Measurements from ENCODE around the gene GFOD2.

The GFOD2 gene

GRCh38 chr16:67658849-67659674, 60.1 kb downstream of the GFOD2 start:
- Mint-ChIP-seq H3K27me3 (no peaks in the 10 kb centered on the region), H3K27ac (peak overlapping the region; percentile 94), H3K36me3 (peaks cover 11% of the 10 kb centered on the region), H3K4me1 (peaks cover 21% of the 10 kb centered on the region), H3K4me3 (peak overlapping the region; percentile 94), H3K9me3 (no peaks in the 10 kb centered on the region)
- ATAC-seq (ENCODE audit: low read depth) = no peak
- no peak for DNase-seq (ENCODE audit: low spot score in 2 of 2)

- H3K27ac Mint-ChIP-seq = no peak overlapping the region
- peaks cover 20% of the 10 kb centered on the region for H3K4me1 Mint-ChIP-seq
- peak overlapping the region; percentile 46 for H3K4me3 Mint-ChIP-seq
- no peak for DNase-seq (ENCODE audit: low spot score in 2 of 2)
- H3K27me3 Mint-ChIP-seq = no peaks in the 10 kb centered on the region
- no peaks in the 10 kb centered on the region for H3K9me3 Mint-ChIP-seq
- ATAC-seq (ENCODE audit: low read depth) = no peak
- peaks cover 12% of the 10 kb centered on the region for H3K36me3 Mint-ChIP-seq
These were observed 61.2 kb downstream of the GFOD2 start for GRCh38 chr16:67657751-67658518.

- ATAC-seq (ENCODE audit: low read depth) (no peak), DNase-seq (ENCODE audit: low spot score in 2 of 2) (no peak)
- Mint-ChIP-seq H3K4me1 (peaks cover 20% of the 10 kb centered on the region), H3K9me3 (no peaks in the 10 kb centered on the region), H3K4me3 (no peak overlapping the region), H3K27me3 (no peaks in the 10 kb centered on the region), H3K27ac (no peak overlapping the region), H3K36me3 (peaks cover 13% of the 10 kb centered on the region)
These were observed 62.0 kb downstream of the GFOD2 start for GRCh38 chr16:67657017-67657608.

- peaks cover 14% of the 10 kb centered on the region for H3K36me3 Mint-ChIP-seq
- no peak overlapping the region for H3K4me3 Mint-ChIP-seq
- H3K27ac Mint-ChIP-seq = no peak overlapping the region
- H3K4me1 Mint-ChIP-seq = peaks cover 18% of the 10 kb centered on the region
- no peaks in the 10 kb centered on the region for H3K27me3 Mint-ChIP-seq
- no peaks in the 10 kb centered on the region for H3K9me3 Mint-ChIP-seq
- no peak for DNase-seq (ENCODE audit: low spot score in 2 of 2)
- ATAC-seq (ENCODE audit: low read depth) = no peak
These were observed 62.6 kb downstream of the GFOD2 start for GRCh38 chr16:67656344-67657016.

- H3K4me3 Mint-ChIP-seq = no peak overlapping the region
- peaks cover 18% of the 10 kb centered on the region for H3K4me1 Mint-ChIP-seq
- H3K36me3 Mint-ChIP-seq = peaks cover 20% of the 10 kb centered on the region
- no peaks in the 10 kb centered on the region for H3K9me3 Mint-ChIP-seq
- H3K27me3 Mint-ChIP-seq = no peaks in the 10 kb centered on the region
- DNase-seq (ENCODE audit: low spot score in 2 of 2) (no peak), ATAC-seq (ENCODE audit: low read depth) (no peak)
- H3K27ac Mint-ChIP-seq = peak overlapping the region; percentile 29
These were observed 63.8 kb downstream of the GFOD2 start for GRCh38 chr16:67655363-67655762.

- Mint-ChIP-seq H3K9me3 (no peaks in the 10 kb centered on the region), H3K36me3 (peaks cover 22% of the 10 kb centered on the region), H3K27ac (no peak overlapping the region), H3K4me3 (no peak overlapping the region), H3K27me3 (no peaks in the 10 kb centered on the region), H3K4me1 (peaks cover 17% of the 10 kb centered on the region)
- ATAC-seq (ENCODE audit: low read depth) = no peak
- DNase-seq (ENCODE audit: low spot score in 2 of 2) = no peak
These were observed 64.7 kb downstream of the GFOD2 start for GRCh38 chr16:67654403-67654911.

GRCh38 chr16:67653789-67654402, 65.2 kb downstream of the GFOD2 start:
- no peak overlapping the region for H3K27ac Mint-ChIP-seq
- H3K27me3 Mint-ChIP-seq = no peaks in the 10 kb centered on the region
- no peak for DNase-seq (ENCODE audit: low spot score in 2 of 2)
- peaks cover 13% of the 10 kb centered on the region for H3K4me1 Mint-ChIP-seq
- ATAC-seq (ENCODE audit: low read depth) = no peak
- no peak overlapping the region for H3K4me3 Mint-ChIP-seq
- peaks cover 22% of the 10 kb centered on the region for H3K36me3 Mint-ChIP-seq
- H3K9me3 Mint-ChIP-seq = no peaks in the 10 kb centered on the region

GRCh38 chr16:67653128-67653788, 65.9 kb downstream of the GFOD2 start:
- DNase-seq (ENCODE audit: low spot score in 2 of 2) = no peak
- H3K27me3 Mint-ChIP-seq = no peaks in the 10 kb centered on the region
- no peaks in the 10 kb centered on the region for H3K9me3 Mint-ChIP-seq

GRCh38 chr16:67652578-67653127, 66.5 kb downstream of the GFOD2 start:
- Mint-ChIP-seq H3K27ac (no peak overlapping the region), H3K36me3 (peaks cover 23% of the 10 kb centered on the region), H3K27me3 (no peaks in the 10 kb centered on the region), H3K4me3 (no peak overlapping the region), H3K4me1 (peaks cover 9% of the 10 kb centered on the region), H3K9me3 (no peaks in the 10 kb centered on the region)
- ATAC-seq (ENCODE audit: low read depth) (no peak), DNase-seq (ENCODE audit: low spot score in 2 of 2) (no peak)

More at GRCh38 chr16:67653128-67653788, 65.9 kb downstream of the GFOD2 start:
- H3K4me1 Mint-ChIP-seq = peaks cover 9% of the 10 kb centered on the region
- no peak overlapping the region for H3K27ac Mint-ChIP-seq
- H3K4me3 Mint-ChIP-seq = no peak overlapping the region
- ATAC-seq (ENCODE audit: low read depth) = no peak
- peaks cover 27% of the 10 kb centered on the region for H3K36me3 Mint-ChIP-seq

GRCh38 chr16:67651847-67652246, 67.3 kb downstream of the GFOD2 start:
- Mint-ChIP-seq H3K27me3 (no peaks in the 10 kb centered on the region), H3K9me3 (no peaks in the 10 kb centered on the region), H3K4me3 (no peak overlapping the region), H3K36me3 (peaks cover 23% of the 10 kb centered on the region), H3K27ac (peak overlapping the region; percentile 47), H3K4me1 (peaks cover 9% of the 10 kb centered on the region)
- DNase-seq (ENCODE audit: low spot score in 2 of 2) (no peak), ATAC-seq (ENCODE audit: low read depth) (no peak)

GRCh38 chr16:67651039-67651438, 68.1 kb downstream of the GFOD2 start:
- Mint-ChIP-seq H3K36me3 (peaks cover 21% of the 10 kb centered on the region), H3K9me3 (no peaks in the 10 kb centered on the region), H3K4me1 (peaks cover 11% of the 10 kb centered on the region), H3K27ac (peak overlapping the region; percentile 39), H3K27me3 (no peaks in the 10 kb centered on the region), H3K4me3 (no peak overlapping the region)
- DNase-seq (ENCODE audit: low spot score in 2 of 2) (no peak), ATAC-seq (ENCODE audit: low read depth) (no peak)

GRCh38 chr16:67650023-67650422, 69.1 kb downstream of the GFOD2 start:
- no peaks in the 10 kb centered on the region for H3K27me3 Mint-ChIP-seq
- DNase-seq (ENCODE audit: low spot score in 2 of 2) (no peak), ATAC-seq (ENCODE audit: low read depth) (no peak)
- no peaks in the 10 kb centered on the region for H3K9me3 Mint-ChIP-seq
- H3K27ac Mint-ChIP-seq = peak overlapping the region; percentile 39
- no peak overlapping the region for H3K4me3 Mint-ChIP-seq
- peaks cover 16% of the 10 kb centered on the region for H3K36me3 Mint-ChIP-seq
- peaks cover 10% of the 10 kb centered on the region for H3K4me1 Mint-ChIP-seq

- Mint-ChIP-seq H3K4me3 (peak overlapping the region; percentile 52), H3K27me3 (no peaks in the 10 kb centered on the region), H3K36me3 (peaks cover 16% of the 10 kb centered on the region), H3K27ac (no peak overlapping the region), H3K4me1 (peaks cover 10% of the 10 kb centered on the region), H3K9me3 (no peaks in the 10 kb centered on the region)
- no peak for ATAC-seq (ENCODE audit: low read depth)
- DNase-seq (ENCODE audit: low spot score in 2 of 2) = no peak
These were observed 69.6 kb downstream of the GFOD2 start for GRCh38 chr16:67649494-67649931.

All from memory B cell (primary cell).